Left kidney (tissue), 8 donors: Measurements from ENCODE around the gene AURKAIP1. TPM values are rescaled to one million over a fixed set of nuclear protein-coding genes. Genes with fewer than 3 reads are reported as not detected.
A peak's percentile ranks its signal among the peaks of the same experiment; 100 is the strongest.
"Not testable (repeated sequence)": the region's sequence is repeated elsewhere in the genome, so short reads cannot be mapped to it uniquely, and the experiment has no call there.

Source experiments
- DNase-seq: peaks from one replicate; pipeline ENCODE4 v3.0.0-alpha.2; 2013
- long read RNA-seq, 8 donors: transcript quantifications; one replicate each; lab custom pipeline, GENCODE V29; 2026
- polyA plus RNA-seq: library from polyadenylated mRNA; unstranded; fragments of 120-200 nt; gene quantifications from one replicate; pipeline ENCODE4 v1.2.1, GENCODE V29; 2013; ENCODE audit not compliant: insufficient read length

Gene AURKAIP1
- polyA plus RNA-seq: 50.6 TPM
- long read RNA-seq, donor 1, transcript AURKAIP1-204 (4 exons, 875 nt): minor isoform, 30 of 184 reads
- long read RNA-seq, donor 1, transcript AURKAIP1-201 (4 exons, 798 nt): minor isoform, 7 of 184 reads
- long read RNA-seq, donor 1, transcript AURKAIP1-203 (3 exons, 1,072 nt): minor isoform, 25 of 184 reads
- long read RNA-seq, donor 1, transcript AURKAIP1-202 (4 exons, 1,047 nt): major isoform, 87 of 184 reads
- long read RNA-seq, donor 1, partial matches to known transcripts: 31 of 184 reads
- long read RNA-seq, donor 1, other reads (novel, unspliced or antisense): 0 of 184 reads
- long read RNA-seq, donor 2, transcript AURKAIP1-202 (4 exons, 1,047 nt): major isoform, 51 of 91 reads
- long read RNA-seq, donor 2, transcript AURKAIP1-204 (4 exons, 875 nt): minor isoform, 12 of 91 reads
- long read RNA-seq, donor 2, transcript AURKAIP1-203 (3 exons, 1,072 nt): minor isoform, 8 of 91 reads
- long read RNA-seq, donor 2, partial matches to known transcripts: 16 of 91 reads
- long read RNA-seq, donor 2, other reads (novel, unspliced or antisense): 0 of 91 reads
- long read RNA-seq, donor 3, transcript AURKAIP1-204 (4 exons, 875 nt): minor isoform, 10 of 87 reads
- long read RNA-seq, donor 3, transcript AURKAIP1-202 (4 exons, 1,047 nt): major isoform, 45 of 87 reads
- long read RNA-seq, donor 3, transcript AURKAIP1-203 (3 exons, 1,072 nt): minor isoform, 13 of 87 reads
- long read RNA-seq, donor 3, partial matches to known transcripts: 15 of 87 reads
- long read RNA-seq, donor 3, other reads (novel, unspliced or antisense): 0 of 87 reads
- long read RNA-seq, donor 4, transcript AURKAIP1-202 (4 exons, 1,047 nt): major isoform, 10 of 28 reads
- long read RNA-seq, donor 4, partial matches to known transcripts: 15 of 28 reads
- long read RNA-seq, donor 4, other reads (novel, unspliced or antisense): 0 of 28 reads
- long read RNA-seq, donor 5, transcript AURKAIP1-204 (4 exons, 875 nt): minor isoform, 43 of 208 reads
- long read RNA-seq, donor 5, transcript AURKAIP1-201 (4 exons, 798 nt): minor isoform, 10 of 208 reads
- long read RNA-seq, donor 5, transcript AURKAIP1-202 (4 exons, 1,047 nt): major isoform, 108 of 208 reads
- long read RNA-seq, donor 5, transcript AURKAIP1-203 (3 exons, 1,072 nt): minor isoform, 21 of 208 reads
- long read RNA-seq, donor 5, partial matches to known transcripts: 26 of 208 reads
- long read RNA-seq, donor 5, other reads (novel, unspliced or antisense): 0 of 208 reads
- long read RNA-seq, donor 6, transcript AURKAIP1-204 (4 exons, 875 nt): minor isoform, 18 of 130 reads
- long read RNA-seq, donor 6, transcript AURKAIP1-201 (4 exons, 798 nt): minor isoform, 10 of 130 reads
- long read RNA-seq, donor 6, transcript AURKAIP1-203 (3 exons, 1,072 nt): minor isoform, 16 of 130 reads
- long read RNA-seq, donor 6, transcript AURKAIP1-202 (4 exons, 1,047 nt): major isoform, 58 of 130 reads
- long read RNA-seq, donor 6, partial matches to known transcripts: 28 of 130 reads
- long read RNA-seq, donor 6, other reads (novel, unspliced or antisense): 0 of 130 reads
- long read RNA-seq, donor 7, transcript AURKAIP1-201 (4 exons, 798 nt): minor isoform, 8 of 184 reads
- long read RNA-seq, donor 7, transcript AURKAIP1-202 (4 exons, 1,047 nt): major isoform, 94 of 184 reads
- long read RNA-seq, donor 7, transcript AURKAIP1-204 (4 exons, 875 nt): minor isoform, 34 of 184 reads
- long read RNA-seq, donor 7, transcript AURKAIP1-203 (3 exons, 1,072 nt): minor isoform, 15 of 184 reads
- long read RNA-seq, donor 7, partial matches to known transcripts: 31 of 184 reads
- long read RNA-seq, donor 7, other reads (novel, unspliced or antisense): 0 of 184 reads
- long read RNA-seq, donor 8, transcript AURKAIP1-204 (4 exons, 875 nt): minor isoform, 9 of 56 reads
- long read RNA-seq, donor 8, transcript AURKAIP1-202 (4 exons, 1,047 nt): major isoform, 29 of 56 reads
- long read RNA-seq, donor 8, partial matches to known transcripts: 11 of 56 reads
- long read RNA-seq, donor 8, other reads (novel, unspliced or antisense): 0 of 56 reads

DNA sequence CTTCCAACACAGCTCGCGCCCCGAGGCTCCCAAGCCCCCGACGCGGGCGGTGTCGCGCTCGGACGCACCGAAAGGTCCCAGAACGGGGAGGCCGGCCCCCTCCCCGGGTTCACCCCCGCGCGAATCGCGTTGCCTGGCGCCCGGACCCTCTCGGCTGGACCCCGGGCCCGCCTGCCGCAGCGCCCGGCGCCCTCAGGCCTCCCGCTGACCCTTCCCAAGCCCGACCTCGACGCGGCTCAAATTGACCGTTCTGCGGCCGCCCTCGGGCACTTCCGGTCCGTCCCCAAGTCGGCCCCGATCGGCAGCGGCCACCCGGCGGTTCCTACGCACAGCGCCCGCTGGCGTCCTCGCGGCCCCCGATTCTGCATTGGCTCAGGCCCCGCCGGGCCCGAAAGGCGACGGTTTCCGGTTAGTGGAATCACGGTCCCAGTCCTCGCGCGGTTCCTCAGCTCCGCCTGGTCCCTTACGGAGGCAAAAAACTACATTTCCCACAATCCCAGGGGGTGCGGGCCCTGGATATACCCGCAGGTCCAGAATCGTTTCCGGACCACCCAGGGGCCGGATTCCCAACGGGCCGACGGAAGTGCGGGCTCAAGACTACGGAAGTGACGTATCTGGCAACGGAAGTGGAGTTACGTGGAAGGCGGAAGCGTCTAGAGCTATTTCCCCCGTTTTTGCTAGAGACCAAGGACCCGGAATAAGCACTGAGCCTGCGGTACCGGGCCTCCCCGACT is at the start of gene AURKAIP1:
TSS of gene AURKAIP1 (minus strand) at position 279 of the 734 bp plus-strand sequence. CDS start 451 bp downstream, outside the sequence.
- DNase-seq: peak; percentile 100

DNA sequence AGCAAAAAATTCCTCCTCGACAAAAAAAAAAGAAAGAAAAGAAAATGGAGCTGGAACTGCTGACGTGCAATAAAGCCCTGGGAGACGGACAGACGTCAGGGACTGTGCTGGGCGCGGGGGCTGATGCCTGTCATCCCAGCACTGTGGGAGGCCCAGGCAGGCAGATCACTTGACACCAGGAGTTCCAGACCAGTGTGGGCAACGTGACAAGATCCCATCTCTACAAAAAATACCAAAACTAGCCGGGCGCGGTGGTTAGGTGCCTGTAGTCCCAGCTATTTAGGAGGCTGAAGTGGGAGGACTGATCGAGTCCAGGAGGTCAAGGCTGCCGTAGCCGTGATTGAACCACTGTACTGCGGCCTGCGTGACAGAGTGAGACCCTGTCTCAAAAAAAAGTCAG is 49.7 kb upstream of the AURKAIP1 start:
- DNase-seq: no peak

DNA sequence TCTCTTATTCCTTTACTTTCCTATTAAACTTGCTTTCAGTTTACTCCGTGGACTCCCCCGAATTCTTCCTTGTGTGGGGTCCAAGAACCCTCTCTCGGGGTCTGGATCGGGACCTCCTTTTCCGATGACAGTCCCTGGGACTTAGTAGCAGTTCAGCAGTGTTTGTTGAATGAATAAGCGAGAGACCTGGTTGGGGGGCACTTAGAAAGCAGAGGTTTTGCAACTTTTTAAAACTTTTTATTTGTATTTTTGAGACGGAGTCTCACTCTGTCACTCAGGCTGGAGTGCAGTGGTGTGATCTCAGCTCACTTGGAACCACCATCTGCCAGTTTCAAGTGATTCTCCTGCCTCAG is 48.2 kb upstream of the AURKAIP1 start:
- DNase-seq: no peak

DNA sequence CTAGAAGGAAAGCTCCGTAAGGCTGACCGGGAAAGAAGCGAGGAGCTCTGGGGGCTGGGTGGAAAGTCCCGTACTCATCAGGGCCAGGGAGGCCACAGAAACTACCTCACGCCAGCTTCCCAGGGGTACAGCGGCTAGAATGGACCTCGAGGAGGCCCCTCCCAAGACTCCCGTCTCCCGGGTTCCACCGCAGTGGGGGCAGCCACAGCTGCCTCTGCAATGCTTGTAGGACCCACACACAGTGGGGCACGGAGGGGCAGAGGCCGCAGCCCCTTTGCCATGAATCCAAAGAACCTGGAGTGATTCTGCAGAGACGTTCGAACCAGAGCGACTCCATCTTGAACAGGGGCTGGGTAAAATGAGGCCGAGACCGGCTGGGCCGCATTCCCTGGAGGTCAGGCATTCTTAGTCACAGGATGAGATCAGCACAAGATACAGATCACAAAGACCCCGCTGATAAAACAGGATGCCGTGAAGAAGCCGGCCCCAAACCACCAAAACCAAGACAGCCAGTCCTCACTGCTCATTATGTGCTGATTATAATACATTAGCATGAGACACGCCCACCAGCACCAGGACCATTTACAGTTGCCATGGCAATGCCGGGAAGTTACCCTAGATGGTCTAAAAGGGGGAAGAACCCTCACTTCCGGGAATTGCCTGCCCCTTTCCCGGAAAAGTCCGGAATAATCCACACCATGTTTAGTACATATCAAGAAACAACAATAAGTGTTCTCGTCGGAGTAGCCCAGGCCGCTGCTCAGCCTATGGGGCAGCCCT is 47.6 kb upstream of the AURKAIP1 start:
- DNase-seq: no peak

DNA sequence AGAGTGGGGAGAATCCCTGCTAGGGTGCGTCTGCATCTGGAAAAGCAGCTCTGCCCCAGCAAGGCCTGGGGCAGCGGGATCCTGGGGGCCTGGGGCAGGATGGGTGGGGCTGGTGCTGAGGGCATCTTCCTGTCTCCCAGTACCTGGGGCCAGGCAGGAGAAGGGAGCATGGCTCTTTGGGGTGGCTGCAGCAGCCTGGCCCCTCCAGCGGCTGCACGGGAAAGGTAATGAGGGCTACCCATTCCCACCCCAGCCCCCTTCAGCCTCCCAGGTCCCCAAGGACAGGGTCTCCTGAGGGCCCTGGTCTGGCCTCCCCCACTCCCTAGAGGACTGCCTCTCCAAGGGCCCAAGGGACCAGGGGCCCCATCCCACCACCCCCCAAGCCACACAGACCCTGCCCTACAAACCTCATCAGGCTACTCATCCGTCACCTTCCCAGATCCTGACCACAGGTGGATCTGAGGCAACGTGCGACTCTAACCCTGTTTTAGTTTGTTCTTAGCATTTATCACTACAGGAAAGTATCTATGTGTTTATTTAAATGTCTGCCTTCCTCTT is 47.0 kb upstream of the AURKAIP1 start:
- no peak for DNase-seq

DNA sequence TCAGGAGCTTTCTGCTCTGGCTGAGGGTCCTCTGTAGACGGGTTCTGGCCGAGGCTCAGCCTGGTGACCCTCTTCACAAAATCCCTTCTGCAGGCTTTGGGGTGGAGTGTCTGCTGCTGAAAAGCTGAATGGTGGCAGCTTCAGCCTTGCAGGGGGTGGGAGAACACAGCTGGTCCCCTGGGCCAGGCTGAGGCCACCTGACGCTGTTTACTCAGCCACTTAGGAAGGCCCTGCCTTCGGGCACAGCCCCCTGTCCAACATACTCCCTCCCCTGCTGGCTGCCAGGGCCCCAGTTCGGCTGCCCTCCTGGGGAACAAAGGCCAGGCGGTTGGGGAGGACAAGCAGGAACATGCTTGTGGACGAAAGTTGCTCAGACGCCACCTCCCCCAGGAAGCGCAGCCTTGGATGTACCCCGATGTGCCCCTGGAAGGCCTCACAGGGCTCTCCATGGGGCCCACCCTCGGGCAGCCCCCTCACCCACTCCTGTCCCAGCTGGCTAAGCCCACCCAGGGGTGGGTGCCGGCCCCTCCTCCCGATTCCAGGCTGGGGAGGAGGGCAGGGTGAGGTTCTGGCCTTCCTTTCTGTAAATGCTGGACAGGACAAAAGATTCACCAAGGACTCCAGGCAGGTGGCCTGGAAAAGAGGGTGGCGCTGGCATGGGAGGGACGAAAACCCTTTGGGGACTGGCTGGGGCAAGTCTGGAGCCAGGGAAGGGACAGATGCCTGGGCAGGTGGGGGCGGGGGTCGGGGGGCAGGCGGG is 46.3 kb upstream of the AURKAIP1 start, which contains the start of gene ANKRD65:
TSS of gene ANKRD65 (minus strand) at position 130 of the 760 bp plus-strand sequence. CDS start 271 bp downstream, outside the sequence.
- DNase-seq: no peak

DNA sequence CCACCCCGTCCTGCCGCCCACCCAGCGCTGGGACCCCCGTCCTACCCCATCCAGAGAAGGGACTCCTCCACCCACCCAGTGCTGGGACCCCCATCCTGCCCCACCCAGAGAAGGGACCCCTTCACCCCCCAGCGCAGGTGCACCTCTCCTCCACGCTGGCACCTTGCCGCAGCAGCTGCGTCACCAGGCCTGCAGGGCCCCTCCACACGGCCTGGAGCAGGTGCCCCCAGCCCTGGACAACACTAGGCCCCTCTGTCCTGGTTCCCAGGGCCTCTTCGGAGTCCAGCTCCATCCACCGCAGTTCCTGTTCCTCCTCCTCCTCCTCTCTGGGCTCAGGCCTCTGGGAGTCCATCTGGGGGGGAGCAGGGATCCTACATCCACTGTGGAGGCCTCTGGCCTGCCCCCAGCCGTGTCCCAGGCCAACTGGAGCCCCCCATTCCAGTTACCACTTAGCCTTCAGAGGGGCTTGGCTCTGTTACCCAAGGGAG is 45.7 kb upstream of the AURKAIP1 start:
- DNase-seq: no peak

DNA sequence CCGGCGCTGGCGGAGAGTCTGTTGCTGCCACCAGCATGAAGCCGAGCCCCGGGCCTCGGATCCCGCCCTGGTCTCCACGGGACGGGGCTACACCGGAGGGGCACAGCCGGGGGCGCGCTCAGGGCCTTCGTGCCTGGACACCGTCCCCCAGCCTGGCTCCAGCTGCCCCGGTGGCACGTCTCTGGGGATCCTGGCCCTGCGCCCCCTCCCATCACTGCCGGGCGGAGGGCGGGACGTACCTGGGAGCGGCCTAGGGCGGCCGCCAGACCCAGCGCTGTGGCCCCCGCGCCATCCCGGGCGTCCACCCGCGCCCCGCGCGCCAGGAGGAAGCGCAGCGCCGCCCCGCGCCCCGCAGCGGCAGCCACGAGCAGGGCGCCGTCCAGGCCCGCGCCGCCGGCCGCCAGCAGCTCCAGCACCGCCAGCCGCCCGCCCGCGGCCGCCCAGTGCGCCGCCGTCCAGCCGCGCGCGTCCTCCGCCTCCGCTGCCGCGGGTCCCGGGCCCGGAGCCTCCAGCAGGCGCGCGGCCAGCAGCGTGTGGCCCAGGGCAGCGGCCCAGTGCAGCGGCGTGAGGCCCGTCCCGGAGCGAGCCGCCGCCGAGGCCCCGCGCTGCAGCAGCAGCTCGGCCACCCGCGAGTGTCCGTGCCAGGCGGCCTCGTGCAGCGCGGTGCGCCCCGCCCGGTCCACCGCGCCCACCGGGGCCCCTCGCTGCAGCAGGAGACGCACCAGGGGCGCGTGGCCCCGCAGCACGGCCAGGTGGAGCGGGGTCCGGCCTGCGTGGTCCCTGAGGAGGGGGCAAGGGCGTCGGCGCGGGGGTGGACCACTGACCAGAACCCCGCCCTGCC is 45.0 kb upstream of the AURKAIP1 start:
- no peak for DNase-seq

DNA sequence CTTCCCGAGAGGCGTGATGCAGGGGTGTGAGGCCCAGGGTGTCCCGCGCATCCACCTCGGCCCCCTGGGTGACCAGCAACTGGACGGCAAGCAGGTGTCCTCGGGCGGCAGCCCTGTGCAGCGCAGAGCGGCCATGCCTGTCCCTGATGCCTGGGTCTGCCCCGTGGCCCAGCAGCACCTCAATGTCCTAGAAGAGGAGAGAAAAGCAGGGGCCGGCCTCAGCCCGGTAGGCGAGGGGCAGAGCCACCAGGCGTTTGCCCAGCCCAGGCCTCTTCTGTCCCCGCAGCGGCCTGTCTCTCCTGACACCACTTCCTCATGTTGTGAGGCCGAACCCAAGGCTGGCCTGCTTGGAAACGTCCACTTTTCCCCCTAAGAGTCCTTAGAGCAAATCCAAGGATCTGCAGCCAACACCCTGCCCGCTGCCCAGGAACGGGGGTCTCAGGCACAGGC is 44.4 kb upstream of the AURKAIP1 start:
- DNase-seq: no peak

DNA sequence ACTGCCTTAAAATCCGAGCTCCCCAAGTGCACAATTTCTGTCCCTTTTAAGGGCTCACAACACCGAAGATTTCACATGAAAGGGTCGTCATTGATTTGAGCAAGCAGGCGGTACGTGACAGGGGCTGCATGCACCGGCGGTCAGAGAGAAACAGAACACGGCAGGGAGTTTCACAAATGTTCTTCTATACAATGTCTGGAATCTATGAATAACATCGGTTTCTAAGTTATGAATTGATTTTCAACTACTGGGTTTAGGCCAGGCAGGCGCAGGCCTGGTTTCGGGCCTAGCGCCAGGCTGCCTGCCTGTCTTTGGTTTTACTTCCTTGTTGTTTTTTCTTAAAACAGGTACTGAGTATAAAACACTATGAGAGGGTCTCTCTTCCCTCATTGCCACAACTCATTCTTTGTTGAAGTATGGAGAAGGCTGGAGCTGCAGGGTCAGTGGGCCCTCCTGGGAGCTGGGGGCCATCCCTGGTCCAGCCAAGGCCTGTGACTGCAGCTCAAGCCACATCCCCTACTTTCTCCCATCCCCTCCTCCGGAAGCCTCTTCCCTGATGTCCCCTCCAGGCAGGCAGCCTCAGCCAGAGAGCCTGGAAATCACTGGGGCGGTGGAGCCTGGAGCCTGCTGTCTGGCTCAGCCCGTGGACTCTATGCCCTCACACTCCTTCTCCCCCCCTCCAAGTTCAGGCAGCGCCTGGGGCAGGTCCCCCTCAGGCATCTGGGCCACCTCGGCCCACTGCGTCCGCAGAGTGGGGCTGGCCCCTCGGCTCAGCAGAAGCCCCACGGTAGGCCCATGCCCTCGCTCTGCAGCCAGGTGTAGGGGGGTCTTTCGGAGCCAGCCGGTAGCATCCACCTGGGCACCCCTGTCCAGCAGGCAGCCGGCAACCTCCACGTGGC is 43.7 kb upstream of the AURKAIP1 start:
- no peak for DNase-seq

DNA sequence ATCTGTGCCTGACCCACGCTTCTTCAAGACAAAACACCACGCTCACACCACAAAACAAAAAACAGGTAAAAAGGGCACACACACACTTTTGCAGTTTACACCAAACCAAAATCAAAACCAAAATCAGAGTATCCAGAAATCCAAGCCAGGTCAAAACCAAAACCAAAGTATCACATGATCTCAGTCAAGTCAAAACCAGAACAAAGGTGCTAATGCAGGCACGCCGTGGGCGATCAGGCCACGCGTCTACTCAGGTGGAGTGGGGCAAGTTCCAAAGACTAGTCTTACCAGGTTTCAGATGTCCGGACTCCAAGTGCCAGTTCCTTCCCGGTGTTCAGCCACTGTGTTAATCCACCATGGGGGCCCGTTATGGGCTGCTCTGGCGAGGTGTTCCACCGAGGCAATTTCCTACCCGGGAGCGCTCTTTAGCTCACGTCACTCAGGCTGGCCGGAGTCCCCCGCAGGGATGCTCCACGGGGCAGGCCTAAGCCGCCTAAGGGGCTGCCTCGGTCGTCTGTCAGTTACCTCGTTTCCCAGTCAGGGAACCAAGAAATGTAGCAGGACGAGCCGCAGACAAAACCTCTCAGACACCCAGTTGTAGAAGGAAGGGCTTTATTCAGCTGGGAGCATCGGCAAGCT is 42.9 kb upstream of the AURKAIP1 start:
- DNase-seq: not testable (repeated sequence)

DNA sequence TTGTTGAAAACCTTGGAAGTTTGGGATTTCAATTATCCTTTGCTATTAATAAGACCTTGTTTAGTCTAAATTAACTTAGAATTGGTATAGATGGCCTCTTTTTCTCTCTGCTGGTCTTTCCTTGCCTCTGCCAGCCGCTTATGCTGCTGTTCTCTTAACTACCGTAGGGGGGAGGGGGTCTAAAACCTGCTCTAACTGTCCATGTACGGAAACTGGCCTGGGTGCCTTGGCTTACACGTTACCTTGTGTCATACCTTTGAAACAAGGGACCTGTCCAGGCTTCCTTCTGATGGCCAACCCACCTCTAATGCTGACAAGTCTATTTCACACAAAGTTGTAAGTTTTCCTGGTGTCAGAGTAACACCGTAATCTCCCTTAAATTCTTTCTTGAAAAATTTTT is 42.4 kb upstream of the AURKAIP1 start:
- not testable (repeated sequence) for DNase-seq

DNA sequence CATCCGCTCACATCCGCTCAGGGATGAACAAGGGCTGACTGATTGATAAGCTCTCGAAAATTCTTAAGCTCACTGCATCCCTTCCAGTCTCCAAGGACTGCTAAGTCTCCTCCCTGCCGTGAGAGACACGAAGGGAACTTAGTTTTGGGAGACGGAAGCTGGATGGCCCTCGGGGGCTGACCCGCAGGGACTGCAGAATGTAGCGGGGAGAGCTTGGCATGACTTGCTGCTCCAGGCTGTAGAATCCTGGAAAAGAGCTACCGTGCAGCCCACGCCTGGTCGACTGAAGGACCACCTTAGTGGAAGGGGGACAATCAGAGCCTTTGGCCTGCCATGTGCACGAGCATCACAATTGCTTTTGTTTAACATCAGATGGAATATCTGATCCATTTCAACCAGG is 40.7 kb upstream of the AURKAIP1 start:
- no peak for DNase-seq

DNA sequence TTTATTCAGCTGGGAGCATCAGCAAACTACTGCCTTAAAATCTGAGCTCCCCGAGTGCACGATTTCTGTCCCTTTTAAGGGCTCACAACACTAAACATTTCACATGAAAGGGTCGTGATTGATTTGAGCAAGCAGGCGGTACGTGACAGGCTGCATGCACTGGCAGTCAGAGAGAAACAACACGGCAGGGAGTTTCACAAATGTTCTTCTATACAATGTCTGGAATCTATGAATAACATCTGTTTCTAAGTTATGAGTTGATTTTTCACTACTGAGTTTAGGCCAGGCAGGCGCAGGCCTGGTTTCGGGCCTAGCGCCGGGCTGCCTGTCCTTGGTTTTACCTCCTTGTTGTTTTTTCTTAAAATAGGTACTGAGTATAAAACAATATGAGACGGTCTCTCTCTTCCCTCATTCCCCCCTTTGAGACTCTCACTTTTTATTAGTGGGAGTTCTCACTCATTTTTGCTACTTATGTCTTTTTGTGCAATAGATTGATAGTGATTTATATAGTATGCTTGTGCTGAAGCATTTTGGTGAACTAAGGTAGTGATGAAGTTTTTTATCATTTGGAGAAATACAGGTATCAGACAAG is 37.4 kb upstream of the AURKAIP1 start:
- DNase-seq: not testable (repeated sequence)
